Neural crest cell (in vitro differentiated cells): Measurements from ENCODE around the gene GPR39. TPM values are rescaled to one million over a fixed set of nuclear protein-coding genes. Genes with fewer than 3 reads are reported as not detected.

Experiments
- DNase-seq: peaks from one replicate; pipeline ENCODE4 v3.0.0; 2021; ENCODE audit warnings: low read depth, mixed read lengths, low spot score
- H3K27ac Mint-ChIP-seq: one replicate; pipeline ENCODE4 v1.8.0; 2021; ENCODE audit warnings: mild to moderate bottlenecking, mixed read lengths; ENCODE audit not compliant: unreplicated experiment
- H3K27me3 Mint-ChIP-seq: 2 replicates; pipeline ENCODE4 v1.8.0; 2021; ENCODE audit warnings: low read depth, mild to moderate bottlenecking, mixed read lengths
- H3K36me3 Mint-ChIP-seq: 2 replicates; pipeline ENCODE4 v1.8.0; 2021; ENCODE audit warnings: low read depth, mild to moderate bottlenecking, mixed read lengths
- H3K4me1 Mint-ChIP-seq: 2 replicates; pipeline ENCODE4 v1.8.0; 2021; ENCODE audit warnings: mixed read lengths
- H3K4me3 Mint-ChIP-seq: one replicate; pipeline ENCODE4 v1.8.0; 2021; ENCODE audit warnings: mild to moderate bottlenecking, mixed read lengths
- H3K9me3 Mint-ChIP-seq: 2 replicates; pipeline ENCODE4 v1.8.0; 2021; ENCODE audit warnings: mixed read lengths
- CTCF ChIP-seq: fragments of 200-600 bp; sonication (generic); conservative IDR thresholded peaks from 2 replicates; pipeline ENCODE4 v1.5.0; 2021; ENCODE audit warnings: antibody characterized with exemption, mild to moderate bottlenecking
- total RNA-seq: library from RNA; stranded (reverse); gene quantifications from 2 replicates; pipeline ENCODE4 v1.2.1, GENCODE V29; 2021

Gene GPR39
- total RNA-seq, 1 donor from 2014 or later: 0.35 TPM

- H3K36me3 Mint-ChIP-seq: no peaks in the 10 kb centered on the region
- no peak overlapping the region for H3K27ac Mint-ChIP-seq
- no peak for DNase-seq
- no peaks in the 10 kb centered on the region for H3K9me3 Mint-ChIP-seq
- TF ChIP-seq CTCF: no peak
- H3K4me3 Mint-ChIP-seq: no peak overlapping the region
- no peaks in the 10 kb centered on the region for H3K27me3 Mint-ChIP-seq
- H3K4me1 Mint-ChIP-seq: peaks cover 34% of the 10 kb centered on the region
Measured at GRCh38 chr2:132646540-132647108, 230.0 kb downstream of the GPR39 start.

GRCh38 chr2:132651115-132652045, 234.8 kb downstream of the GPR39 start:
- peaks cover 28% of the 10 kb centered on the region for H3K4me1 Mint-ChIP-seq
- H3K9me3 Mint-ChIP-seq: no peaks in the 10 kb centered on the region
- peaks cover 2% of the 10 kb centered on the region for H3K36me3 Mint-ChIP-seq
- TF ChIP-seq CTCF: peak; percentile 76
- H3K27me3 Mint-ChIP-seq: no peaks in the 10 kb centered on the region
- peak overlapping the region; percentile 14 for H3K27ac Mint-ChIP-seq
- no peak overlapping the region for H3K4me3 Mint-ChIP-seq
- DNase-seq: peak; percentile 34

GRCh38 chr2:132652474-132652873, 235.9 kb downstream of the GPR39 start:
- no peak for TF ChIP-seq CTCF
- Mint-ChIP-seq H3K4me1 (peaks cover 30% of the 10 kb centered on the region), H3K27me3 (no peaks in the 10 kb centered on the region), H3K27ac (no peak overlapping the region), H3K4me3 (no peak overlapping the region), H3K36me3 (peaks cover 2% of the 10 kb centered on the region), H3K9me3 (no peaks in the 10 kb centered on the region)
- DNase-seq: no peak

- Mint-ChIP-seq H3K9me3 (no peaks in the 10 kb centered on the region), H3K27me3 (no peaks in the 10 kb centered on the region), H3K4me3 (no peak overlapping the region), H3K36me3 (peaks cover 6% of the 10 kb centered on the region), H3K27ac (no peak overlapping the region), H3K4me1 (peaks cover 30% of the 10 kb centered on the region)
- TF ChIP-seq CTCF: no peak
- DNase-seq: no peak
Measured at GRCh38 chr2:132654335-132654734, 237.7 kb downstream of the GPR39 start.

GRCh38 chr2:132654968-132655367, 238.4 kb downstream of the GPR39 start:
- no peak overlapping the region for H3K4me3 Mint-ChIP-seq
- H3K36me3 Mint-ChIP-seq: peaks cover 6% of the 10 kb centered on the region
- no peak for TF ChIP-seq CTCF
- no peak overlapping the region for H3K27ac Mint-ChIP-seq
- no peak for DNase-seq
- H3K27me3 Mint-ChIP-seq: no peaks in the 10 kb centered on the region
- H3K9me3 Mint-ChIP-seq: no peaks in the 10 kb centered on the region
- peaks cover 30% of the 10 kb centered on the region for H3K4me1 Mint-ChIP-seq
